ENCODE results near the gene MS4A5.

GRCh38 chr11:60420015-60420414 lies 9.4 kb upstream of the MS4A5 start:
- TF ChIP-seq CTCF (IDR thresholded peaks at IDR 0.05) (no peak), POLR2A (IDR thresholded peaks at IDR 0.05) (no peak)

Measured in esophagus squamous epithelium (tissue), 4 donors.